ENCODE results near the gene APCS.

Gene APCS

DNA sequence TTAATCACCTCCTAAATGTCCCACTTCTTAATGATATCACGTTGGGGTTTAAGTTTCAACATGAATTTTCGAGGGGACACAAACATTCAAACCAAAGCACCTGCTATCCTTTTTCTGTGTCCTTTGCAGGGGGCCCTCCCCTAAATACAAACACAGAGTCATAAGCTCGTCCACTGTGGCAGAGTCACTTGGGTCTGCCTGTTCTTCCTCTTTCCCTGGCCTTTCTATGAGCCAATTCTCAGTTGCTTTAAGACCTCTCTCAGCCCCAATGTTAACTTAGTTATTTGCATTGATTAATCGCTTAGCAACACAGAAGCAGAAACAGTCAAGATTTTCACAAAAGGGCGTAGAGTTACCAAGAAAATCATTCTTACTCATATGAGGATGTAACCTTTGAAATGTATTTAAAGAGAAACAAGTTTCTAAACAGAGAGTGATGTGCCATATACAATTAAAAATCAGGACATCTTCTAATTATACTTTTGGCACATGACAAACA is 14.9 kb downstream of the APCS start:
- TF ChIP-seq, protein P1, sequence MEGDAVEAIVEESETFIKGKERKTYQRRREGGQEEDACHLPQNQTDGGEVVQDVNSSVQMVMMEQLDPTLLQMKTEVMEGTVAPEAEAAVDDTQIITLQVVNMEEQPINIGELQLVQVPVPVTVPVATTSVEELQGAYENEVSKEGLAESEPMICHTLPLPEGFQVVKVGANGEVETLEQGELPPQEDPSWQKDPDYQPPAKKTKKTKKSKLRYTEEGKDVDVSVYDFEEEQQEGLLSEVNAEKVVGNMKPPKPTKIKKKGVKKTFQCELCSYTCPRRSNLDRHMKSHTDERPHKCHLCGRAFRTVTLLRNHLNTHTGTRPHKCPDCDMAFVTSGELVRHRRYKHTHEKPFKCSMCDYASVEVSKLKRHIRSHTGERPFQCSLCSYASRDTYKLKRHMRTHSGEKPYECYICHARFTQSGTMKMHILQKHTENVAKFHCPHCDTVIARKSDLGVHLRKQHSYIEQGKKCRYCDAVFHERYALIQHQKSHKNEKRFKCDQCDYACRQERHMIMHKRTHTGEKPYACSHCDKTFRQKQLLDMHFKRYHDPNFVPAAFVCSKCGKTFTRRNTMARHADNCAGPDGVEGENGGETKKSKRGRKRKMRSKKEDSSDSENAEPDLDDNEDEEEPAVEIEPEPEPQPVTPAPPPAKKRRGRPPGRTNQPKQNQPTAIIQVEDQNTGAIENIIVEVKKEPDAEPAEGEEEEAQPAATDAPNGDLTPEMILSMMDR (IDR thresholded peaks at IDR 0.05), result no peak

DNA sequence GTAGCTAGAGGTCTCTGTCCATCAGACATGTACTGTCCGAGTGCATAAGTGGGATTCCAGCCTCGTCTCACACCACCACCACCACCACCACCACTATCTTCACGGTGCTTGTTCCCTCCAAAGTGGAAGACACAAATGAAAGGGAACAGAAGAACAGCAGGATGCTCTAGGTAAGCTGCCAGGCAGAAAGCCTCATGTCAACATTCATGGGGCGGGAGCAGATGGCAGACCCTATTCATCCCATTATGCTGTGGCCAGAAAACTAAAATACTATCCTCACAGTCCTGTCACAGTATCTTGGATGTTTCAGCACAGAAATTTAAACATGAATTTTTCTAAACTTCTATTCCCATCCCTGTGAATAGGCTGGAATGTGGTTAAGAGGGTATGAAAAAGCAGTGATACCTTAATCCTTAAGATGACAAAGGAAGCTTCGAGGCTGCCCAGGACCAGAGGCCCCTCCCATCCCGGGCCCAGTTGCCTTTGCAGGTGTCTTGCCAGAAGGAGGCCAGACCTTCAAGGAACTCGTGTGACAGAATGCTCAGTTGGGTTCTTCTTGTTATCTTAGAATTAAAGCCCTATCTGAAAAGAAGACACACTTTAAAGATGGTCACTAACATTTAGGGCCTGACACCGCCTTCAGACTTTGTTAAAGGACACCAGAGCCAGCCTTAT is 24.7 kb downstream of the APCS start:
- TF ChIP-seq, protein P1 (IDR thresholded peaks at IDR 0.05), result no peak

DNA sequence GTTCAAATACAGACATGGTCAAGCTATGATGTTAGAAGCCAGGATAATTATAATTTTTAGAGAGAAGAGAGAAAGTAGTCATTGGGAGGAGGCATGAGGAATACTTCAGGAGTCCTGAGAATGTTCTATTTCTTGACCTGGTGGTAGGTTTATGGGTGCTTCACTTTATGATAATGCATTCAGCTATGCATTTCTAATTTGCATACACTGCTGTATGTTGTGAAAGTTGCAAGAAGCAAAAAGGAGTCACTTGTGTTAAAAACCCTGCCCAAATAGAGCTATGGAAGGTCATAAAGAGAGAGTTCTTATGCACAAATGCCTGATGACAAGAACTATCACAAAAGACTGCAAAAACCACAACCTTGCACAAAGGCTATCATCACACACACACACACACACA is 45.3 kb downstream of the APCS start:
- TF ChIP-seq, protein P1 (IDR thresholded peaks at IDR 0.05), result no peak

Data from LNCAP (cell line).